DND-41 (cell line): ENCODE results near the gene NPR3.

Experiments used
- CTCF ChIP-seq: IDR thresholded peaks from 2 replicates; pipeline ENCODE4 v1.5.1; 2012; ENCODE audit warnings: borderline replicate concordance, low read length, moderate library complexity, mild to moderate bottlenecking; ENCODE audit not compliant: poor library complexity, severe bottlenecking; ENCODE audit errors: extremely low read depth
- EZH2 ChIP-seq: IDR thresholded peaks from 3 replicates; pipeline ENCODE4 v1.6.1; 2012; ENCODE audit warnings: borderline replicate concordance, low read depth, mild to moderate bottlenecking, moderate library complexity, low read length, inconsistent platforms; ENCODE audit not compliant: severe bottlenecking

- TF ChIP-seq CTCF (no peak), EZH2 (no peak)
These were observed 103.0 kb downstream of the NPR3 start for GRCh38 chr5:32814141-32814540.
